IMR-90 (cell line): Measurements from ENCODE around the gene FRAS1. TPM values are rescaled to one million over a fixed set of nuclear protein-coding genes. Genes with fewer than 3 reads are reported as not detected.

Source experiments
- ATAC-seq: fragments of 200-7000 bp; cut with Tn5 transposase; 2 replicates; pipeline ENCODE4 v1.9.1; 2020; ENCODE audit warnings: low read depth, mild to moderate bottlenecking, moderate library complexity
- BruUV-seq: library from RNA; stranded (reverse); fragments of 400-500 nt; replicated peaks from 2 replicates; lab custom pipeline; 2021; lab: Mats Ljungman, UMichigan
- CTCF ChIA-PET: fragments of 300-600 bp; formaldehyde crosslinking; extraction: SDS; loops from one replicate; lab custom pipeline; 2021; ENCODE audit warnings: antibody characterized with exemption; lab: Yijun Ruan, JAX
- POLR2A ChIA-PET: fragments of 300-600 bp; sonication (Branson Sonifier 250); formaldehyde crosslinking; loops from one replicate; lab custom pipeline; 2022; ENCODE audit warnings: antibody characterized with exemption; ENCODE audit not compliant: unreplicated experiment; lab: Charles Lee
- DNase-seq: peaks from one replicate; pipeline ENCODE4 v3.0.0; 2013
- H2AFZ ChIP-seq: replicated peaks from 2 replicates; pipeline ENCODE3; 2013; ENCODE audit warnings: low read length, mild to moderate bottlenecking; ENCODE audit not compliant: poor library complexity
- H2AK5ac ChIP-seq: 2 replicates; pipeline ENCODE4 v1.6.1; 2013; ENCODE audit warnings: low read depth, low read length, inconsistent platforms
- H2AK9ac ChIP-seq: replicated peaks from 2 replicates; pipeline ENCODE3; 2013; ENCODE audit warnings: mild to moderate bottlenecking, low read depth, low read length, moderate library complexity; ENCODE audit not compliant: poor library complexity
- H2BK120ac ChIP-seq: 2 replicates; pipeline ENCODE4 v1.6.1; 2013; ENCODE audit warnings: low read depth, low read length, inconsistent platforms
- H2BK15ac ChIP-seq: 3 replicates; pipeline ENCODE4 v1.6.1; 2013; ENCODE audit warnings: low read depth, low read length, inconsistent platforms
- H2BK20ac ChIP-seq: 2 replicates; pipeline ENCODE4 v1.6.1; 2013; ENCODE audit warnings: low read depth, mild to moderate bottlenecking, inconsistent platforms, low read length, moderate library complexity
- H2BK5ac ChIP-seq: 2 replicates; pipeline ENCODE4 v1.6.1; 2013; ENCODE audit warnings: mild to moderate bottlenecking, low read depth, low read length, inconsistent platforms; ENCODE audit not compliant: poor library complexity, severe bottlenecking
- H3K14ac ChIP-seq: replicated peaks from 2 replicates; pipeline ENCODE4 v1.6.1; 2013; ENCODE audit warnings: low read depth, low read length, inconsistent platforms
- H3K18ac ChIP-seq: 2 replicates; pipeline ENCODE4 v1.6.1; 2013; ENCODE audit warnings: low read depth, low read length, control low read depth
- H3K23ac ChIP-seq: 2 replicates; pipeline ENCODE4 v1.6.1; 2013; ENCODE audit warnings: low read depth, low read length, inconsistent platforms
- H3K27ac ChIP-seq: 2 replicates; pipeline ENCODE4 v1.5.1; 2013; ENCODE audit warnings: mild to moderate bottlenecking, control low read depth, low read length; ENCODE audit not compliant: insufficient read depth
- H3K27me3 ChIP-seq: 2 replicates; pipeline ENCODE4 v1.6.1; 2013; ENCODE audit warnings: low read length; ENCODE audit not compliant: control insufficient read depth, insufficient read depth
- H3K36me3 ChIP-seq: 2 replicates; pipeline ENCODE4 v1.6.1; 2013; ENCODE audit warnings: low read length, mixed read lengths; ENCODE audit not compliant: control insufficient read depth, insufficient read depth
- H3K4ac ChIP-seq: 2 replicates; pipeline ENCODE4 v1.6.1; 2013; ENCODE audit warnings: low read depth, low read length, inconsistent platforms
- H3K4me1 ChIP-seq: 2 replicates; pipeline ENCODE4 v1.6.1; 2013; ENCODE audit warnings: low read length, mixed read lengths; ENCODE audit not compliant: control insufficient read depth, insufficient read depth
- H3K4me2 ChIP-seq: 2 replicates; pipeline ENCODE4 v1.6.1; 2013; ENCODE audit warnings: low read depth, mild to moderate bottlenecking, control low read depth, low read length, moderate library complexity
- H3K4me3 ChIP-seq: 2 replicates; pipeline ENCODE4 v1.5.1; 2013; ENCODE audit warnings: low read depth, mild to moderate bottlenecking, control low read depth, low read length, moderate library complexity; ENCODE audit not compliant: insufficient read depth
- H3K56ac ChIP-seq: 2 replicates; pipeline ENCODE4 v1.6.1; 2013; ENCODE audit warnings: low read length, inconsistent platforms; ENCODE audit not compliant: insufficient read depth; ENCODE audit errors: extremely low read depth
- H3K79me1 ChIP-seq, 2 experiments: 2 replicates each; pipeline ENCODE4 v1.6.1; 2013; ENCODE audit warnings: low read length in 2 of 2, inconsistent platforms in 1 of 2, low read depth in 1 of 2
- H3K9ac ChIP-seq: 2 replicates; pipeline ENCODE4 v1.6.1; 2013; ENCODE audit warnings: low read depth, low read length, control low read depth
- H3K9me1 ChIP-seq: 2 replicates; pipeline ENCODE4 v1.6.1; 2013; ENCODE audit warnings: low read length, inconsistent platforms; ENCODE audit not compliant: insufficient read depth
- H3K9me3 ChIP-seq: 2 replicates; pipeline ENCODE4 v1.6.1; 2013; ENCODE audit warnings: low read length; ENCODE audit not compliant: control insufficient read depth, insufficient read depth
- H4K20me1 ChIP-seq: 2 replicates; pipeline ENCODE4 v1.6.1; 2013; ENCODE audit warnings: low read length, inconsistent platforms; ENCODE audit not compliant: insufficient read depth
- H4K5ac ChIP-seq: 2 replicates; pipeline ENCODE4 v1.6.1; 2013; ENCODE audit warnings: mild to moderate bottlenecking, low read depth, low read length, control low read depth
- H4K8ac ChIP-seq, 2 experiments: 2 replicates each; pipeline ENCODE4 v1.6.1; 2013; ENCODE audit warnings: low read depth in 2 of 2, low read length in 2 of 2, control low read depth in 1 of 2, inconsistent platforms in 1 of 2
- H4K91ac ChIP-seq: 2 replicates; pipeline ENCODE4 v1.6.1; 2013; ENCODE audit warnings: low read depth, low read length, inconsistent platforms; ENCODE audit not compliant: insufficient read depth
- CHD1 ChIP-seq: IDR thresholded peaks from 2 replicates; pipeline ENCODE4 v1.6.1; 2012; ENCODE audit warnings: low read depth, low read length, improper control_type of control experiment
- FOS ChIP-seq: fragments of 150-350 bp; IDR thresholded peaks from 2 replicates; pipeline ENCODE4 v1.6.1; 2016; ENCODE audit warnings: low read depth, low read length
- POLR2A ChIP-seq: IDR thresholded peaks from 2 replicates; pipeline ENCODE4 v1.6.1; 2012; ENCODE audit warnings: mild to moderate bottlenecking, low read depth, low read length
- RAD21 ChIP-seq: IDR thresholded peaks from 2 replicates; pipeline ENCODE4 v1.6.1; 2012; ENCODE audit warnings: low read length, improper control_type of control experiment
- RCOR1 ChIP-seq: IDR thresholded peaks from 2 replicates; pipeline ENCODE4 v1.6.1; 2012; ENCODE audit warnings: mild to moderate bottlenecking, low read length, improper control_type of control experiment; ENCODE audit not compliant: insufficient replicate concordance
- RFX5 ChIP-seq: IDR thresholded peaks from 2 replicates; pipeline ENCODE4 v1.8.0; 2012; ENCODE audit warnings: low read depth, mild to moderate bottlenecking, low read length, moderate library complexity
- SMC3 ChIP-seq: fragments of 150-350 bp; IDR thresholded peaks from 2 replicates; pipeline ENCODE4 v1.6.1; 2016; ENCODE audit warnings: low read depth, mild to moderate bottlenecking, antibody characterized with exemption, low read length, moderate library complexity
- WGBS, 2 experiments: methylation state at CpG; one replicate each; pipeline versions ENCODE4 v1.1.5 to v1.1.7; 2013; ENCODE audit warnings: missing lambda C conversion rate in 2 of 2; ENCODE audit not compliant: insufficient read length in 1 of 2; ENCODE audit errors: extremely low coverage in 2 of 2; 5-methylcytosine and 5-hydroxymethylcytosine counted together
- dilution Hi-C: fragments of 300-500 bp; cut with HindIII; formaldehyde crosslinking; loops from one replicate; pipeline ENCODE4 v1.14.3; 2018; ENCODE audit warnings: low sequenced_read_pairs; ENCODE audit not compliant: unreplicated experiment
- in situ Hi-C: fragments of 300-500 bp; cut with MboI; formaldehyde crosslinking; loops from 3 replicates; pipeline ENCODE4 v1.14.3; 2019; ENCODE audit warnings: low sequenced_read_pairs, inconsistent platforms, mixed read lengths
- intact Hi-C: fragments of 100-400 bp; cut with micrococcal nuclease; formaldehyde crosslinking; loops from 2 replicates; pipeline ENCODE4 v1.10.0; 2022
- polyA plus RNA-seq, 3 experiments: library from polyadenylated mRNA; depleted of rRNA; stranded (reverse); fragments of >200 nt; gene quantifications; 2 replicates each; pipeline ENCODE4 v1.2.3, GENCODE V29; 2012; ENCODE audit warnings: low replicate concordance in 1 of 3
- total RNA-seq: library from RNA; depleted of rRNA; stranded (reverse); fragments of >200 nt; gene quantifications from 2 replicates; pipeline ENCODE4 v1.2.3, GENCODE V29; 2012

The FRAS1 gene
- total and polyA plus RNA-seq, 2 of the 4 experiments (the other 2 are of a cell fraction), result under 0.01 to 0.03 TPM

DNA sequence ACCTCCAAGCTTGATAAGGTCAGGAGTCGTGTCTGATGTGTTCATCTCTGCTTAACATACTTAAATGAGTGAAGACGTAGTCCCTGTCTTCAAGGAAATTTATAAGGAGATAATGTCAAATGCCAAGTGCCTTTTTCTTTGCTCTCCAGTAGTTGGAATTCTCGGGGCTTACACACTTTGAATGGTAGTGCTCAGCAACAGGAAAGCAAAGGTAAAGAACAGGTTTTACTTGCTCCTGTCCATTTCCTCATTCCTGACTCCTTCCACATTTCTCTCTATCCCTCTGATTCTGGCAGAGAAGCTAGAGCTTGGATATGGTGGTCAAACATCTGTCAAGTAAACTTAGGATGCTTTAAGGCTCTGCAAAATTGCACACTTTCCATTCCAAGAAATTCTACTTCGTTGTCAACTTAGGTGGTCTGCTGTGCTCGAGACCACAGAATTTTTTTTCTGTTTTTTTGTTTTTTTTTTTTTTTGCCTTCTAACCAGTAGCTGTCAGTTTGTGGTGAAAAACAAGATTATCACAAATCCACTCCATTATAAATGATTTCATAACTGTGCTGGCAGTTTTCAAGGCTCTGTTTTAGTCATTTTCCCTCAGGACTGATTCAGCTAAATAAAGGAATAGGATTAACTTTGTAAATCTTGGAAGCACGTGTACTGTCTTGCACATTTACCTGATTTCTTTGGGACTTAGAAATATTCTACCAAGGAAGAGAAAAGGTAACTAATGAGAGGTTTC, 313.7 kb downstream of the FRAS1 start:
- Histone ChIP-seq H4K8ac (no peak overlapping the region), H3K27me3 (peaks cover 1% of the 10 kb centered on the region; the same call in 1 of the 2 replicates), H4K91ac (no peak overlapping the region), H4K20me1 (no peaks in the 10 kb centered on the region), H2BK120ac (no peak overlapping the region), H3K27ac (no peak overlapping the region), H3K9me3 (no peaks in the 10 kb centered on the region), H3K23ac (no peak overlapping the region), H3K79me1 (no peaks in the 10 kb centered on the region), H2BK15ac (no peak overlapping the region), H2AFZ (no peak overlapping the region), H3K9ac (no peak overlapping the region), H3K36me3 (no peaks in the 10 kb centered on the region), H3K56ac (no peak overlapping the region), H4K5ac (no peak overlapping the region), H3K4me1 (no peaks in the 10 kb centered on the region), H3K4ac (no peak overlapping the region), H3K18ac (no peak overlapping the region), H2AK5ac (no peak overlapping the region), H3K9me1 (no peaks in the 10 kb centered on the region), H3K4me3 (no peak overlapping the region), H2BK5ac (no peak overlapping the region), H2BK20ac (no peak overlapping the region), H3K14ac (no peak overlapping the region), H3K4me2 (no peak overlapping the region), H2AK9ac (no peak overlapping the region)
- POLR2A ChIA-PET, result interaction anchor here (0.6 kb wide), 1 partner anchor 84 kb away, joined by 4 read pairs; no protein-coding TSS in a partner anchor
- dilution Hi-C loops (no loop called here), intact Hi-C loops (no loop called here), in situ Hi-C loops (no loop called here)
- no peak for ATAC-seq
- WGBS, 2 experiments, result 0% methylated on average over 1 of the region's 6 CpGs; no CpG with 5 or more reads in 1 of the 2 experiments
- no peak for DNase-seq
- CTCF ChIA-PET, result interaction anchor here (0.6 kb wide), 1 partner anchor 228 kb away, joined by 3 read pairs; no protein-coding TSS in a partner anchor
- TF ChIP-seq RFX5, result no peak
- no peak for TF ChIP-seq SMC3
- no peak for TF ChIP-seq POLR2A
- no peak for TF ChIP-seq CHD1
- no peak for TF ChIP-seq RCOR1
- TF ChIP-seq RAD21, result no peak
- TF ChIP-seq FOS, result no peak
- BruUV-seq, result no TSS peak
